Neural crest cell (in vitro differentiated cells): ENCODE results near the gene SPATS2L. TPM values are rescaled to one million over a fixed set of nuclear protein-coding genes. Genes with fewer than 3 reads are reported as not detected.

Source experiments
- DNase-seq: peaks from one replicate; pipeline ENCODE4 v3.0.0; 2021; ENCODE audit warnings: low read depth, mixed read lengths, low spot score
- H3K27ac Mint-ChIP-seq: one replicate; pipeline ENCODE4 v1.8.0; 2021; ENCODE audit warnings: mild to moderate bottlenecking, mixed read lengths; ENCODE audit not compliant: unreplicated experiment
- H3K27me3 Mint-ChIP-seq: 2 replicates; pipeline ENCODE4 v1.8.0; 2021; ENCODE audit warnings: low read depth, mild to moderate bottlenecking, mixed read lengths
- H3K36me3 Mint-ChIP-seq: 2 replicates; pipeline ENCODE4 v1.8.0; 2021; ENCODE audit warnings: low read depth, mild to moderate bottlenecking, mixed read lengths
- H3K4me1 Mint-ChIP-seq: 2 replicates; pipeline ENCODE4 v1.8.0; 2021; ENCODE audit warnings: mixed read lengths
- H3K4me3 Mint-ChIP-seq: one replicate; pipeline ENCODE4 v1.8.0; 2021; ENCODE audit warnings: mild to moderate bottlenecking, mixed read lengths
- H3K9me3 Mint-ChIP-seq: 2 replicates; pipeline ENCODE4 v1.8.0; 2021; ENCODE audit warnings: mixed read lengths
- CTCF ChIP-seq: fragments of 200-600 bp; sonication (generic); conservative IDR thresholded peaks from 2 replicates; pipeline ENCODE4 v1.5.0; 2021; ENCODE audit warnings: antibody characterized with exemption, mild to moderate bottlenecking
- total RNA-seq: library from RNA; stranded (reverse); gene quantifications from 2 replicates; pipeline ENCODE4 v1.2.1, GENCODE V29; 2021

SPATS2L gene
- total RNA-seq, 1 donor from 2014 or later, result 24.9 TPM

GRCh38 chr2:200477667-200478131 lies 171.2 kb downstream of the SPATS2L start:
- H3K27ac Mint-ChIP-seq, result no peak overlapping the region
- H3K9me3 Mint-ChIP-seq, result no peaks in the 10 kb centered on the region
- H3K27me3 Mint-ChIP-seq, result no peaks in the 10 kb centered on the region
- no peak overlapping the region for H3K4me3 Mint-ChIP-seq
- TF ChIP-seq CTCF, result no peak
- DNase-seq, result no peak
- H3K4me1 Mint-ChIP-seq, result peaks cover 28% of the 10 kb centered on the region
- peaks cover 8% of the 10 kb centered on the region for H3K36me3 Mint-ChIP-seq

GRCh38 chr2:200479692-200480265 lies 173.3 kb downstream of the SPATS2L start:
- no peak for DNase-seq
- Mint-ChIP-seq H3K27me3 (no peaks in the 10 kb centered on the region), H3K36me3 (peaks cover 8% of the 10 kb centered on the region), H3K27ac (no peak overlapping the region), H3K4me3 (no peak overlapping the region), H3K9me3 (no peaks in the 10 kb centered on the region), H3K4me1 (peaks cover 28% of the 10 kb centered on the region)
- TF ChIP-seq CTCF, result no peak

- TF ChIP-seq CTCF, result no peak
- Mint-ChIP-seq H3K27ac (no peak overlapping the region), H3K4me3 (no peak overlapping the region), H3K27me3 (no peaks in the 10 kb centered on the region), H3K9me3 (no peaks in the 10 kb centered on the region), H3K4me1 (peaks cover 25% of the 10 kb centered on the region), H3K36me3 (peaks cover 8% of the 10 kb centered on the region)
- no peak for DNase-seq
These were observed 175.7 kb downstream of the SPATS2L start for GRCh38 chr2:200482194-200482593.

GRCh38 chr2:200483729-200484198 lies 177.3 kb downstream of the SPATS2L start:
- no peak overlapping the region for H3K27ac Mint-ChIP-seq
- H3K36me3 Mint-ChIP-seq, result peaks cover 5% of the 10 kb centered on the region
- no peaks in the 10 kb centered on the region for H3K9me3 Mint-ChIP-seq
- no peaks in the 10 kb centered on the region for H3K27me3 Mint-ChIP-seq
- peak; percentile 40 for DNase-seq
- H3K4me1 Mint-ChIP-seq, result peaks cover 22% of the 10 kb centered on the region
- H3K4me3 Mint-ChIP-seq, result no peak overlapping the region
- TF ChIP-seq CTCF, result peak; percentile 66

- no peak for TF ChIP-seq CTCF
- no peak for DNase-seq
- no peaks in the 10 kb centered on the region for H3K27me3 Mint-ChIP-seq
- no peak overlapping the region for H3K27ac Mint-ChIP-seq
- peaks cover 6% of the 10 kb centered on the region for H3K36me3 Mint-ChIP-seq
- peaks cover 18% of the 10 kb centered on the region for H3K4me1 Mint-ChIP-seq
- no peak overlapping the region for H3K4me3 Mint-ChIP-seq
- H3K9me3 Mint-ChIP-seq, result no peaks in the 10 kb centered on the region
These were observed 178.4 kb downstream of the SPATS2L start for GRCh38 chr2:200484934-200485333.
